ENCODE data around the gene ZNF19. TPM values are rescaled to one million over a fixed set of nuclear protein-coding genes. Genes with fewer than 3 reads are reported as not detected.

The ZNF19 gene
- total RNA-seq, 2 donors from 2014 or later: 3.6 to 5.9 TPM

GRCh38 chr16:71464231-71464630 lies 24.9 kb downstream of the ZNF19 start:
- no peaks in the 10 kb centered on the region for H3K9me3 ChIP-seq
- H3K4me1 ChIP-seq: peaks cover 3% of the 10 kb centered on the region
- TF ChIP-seq CTCF (IDR thresholded peaks at IDR 0.05) (no peak), POLR2A (IDR thresholded peaks at IDR 0.05) (no peak)
- ATAC-seq: no peak
- H3K4me3 ChIP-seq: no peak overlapping the region
- H3K27ac ChIP-seq: no peak overlapping the region
- 54 to 67% methylated on average over 1 of the region's 1 CpG for WGBS, 2 donors
- no peaks in the 10 kb centered on the region for H3K36me3 ChIP-seq (replicated peaks in 1 of 2; ENCODE audit: insufficient read depth in 1 of 2, low read depth in 2 of 2)
- intact Hi-C loops (cut with DNase I): loop anchor here (2.0 kb wide), 1 partner anchor 17 kb away; no protein-coding TSS in a partner anchor
- no peak for DNase-seq
- no peaks in the 10 kb centered on the region for H3K27me3 ChIP-seq

- H3K9me3 ChIP-seq: no peaks in the 10 kb centered on the region
- H3K36me3 ChIP-seq (replicated peaks in 1 of 2; ENCODE audit: insufficient read depth in 1 of 2, low read depth in 2 of 2): no peaks in the 10 kb centered on the region
- 0 to 4% methylated on average over 24 to 52 of the region's 52 CpGs for WGBS, 2 donors
- TF ChIP-seq CTCF (IDR thresholded peaks at IDR 0.05): peak in 1 of 7 experiments; percentile 5
- peak; percentile 41 to 80 (median 80) for TF ChIP-seq POLR2A (IDR thresholded peaks at IDR 0.05)
- intact Hi-C loops (cut with DNase I): no loop called here
- peak within 1 kb of the TSS; percentile 59 to 83 for H3K4me3 ChIP-seq
- DNase-seq (peak; percentile 84 to 89 (median 85)), ATAC-seq (peak; percentile 97)
- no peaks in the 10 kb centered on the region for H3K27me3 ChIP-seq
- H3K4me1 ChIP-seq: peaks cover 3% of the 10 kb centered on the region
- peak within 1 kb of the TSS; percentile 59 to 84 (median 81) for H3K27ac ChIP-seq
Measured at GRCh38 chr16:71461686-71462648, 27.2 kb downstream of the ZNF19 start, which contains the start of gene ZNF23. TSS of gene ZNF23 (minus strand) at chr16:71462247. CDS start at chr16:71456796, 5,451 bp downstream.

- H3K4me1 ChIP-seq: peaks cover 3% of the 10 kb centered on the region
- no peaks in the 10 kb centered on the region for H3K27me3 ChIP-seq
- H3K36me3 ChIP-seq (replicated peaks in 1 of 2; ENCODE audit: insufficient read depth in 1 of 2, low read depth in 2 of 2): no peaks in the 10 kb centered on the region
- no peak for TF ChIP-seq POLR2A (IDR thresholded peaks at IDR 0.05)
- TF ChIP-seq CTCF (IDR thresholded peaks at IDR 0.05): no peak
- 97 to 100% methylated on average over 1 of the region's 1 CpG for WGBS, 2 donors
- H3K9me3 ChIP-seq: no peaks in the 10 kb centered on the region
- H3K27ac ChIP-seq: no peak overlapping the region
- DNase-seq (no peak), ATAC-seq (no peak)
- intact Hi-C loops (cut with DNase I): no loop called here
- H3K4me3 ChIP-seq: no peak overlapping the region
Measured at GRCh38 chr16:71460941-71461340, 28.2 kb downstream of the ZNF19 start.

- no peaks in the 10 kb centered on the region for H3K27me3 ChIP-seq
Measured at GRCh38 chr16:71460236-71460635, 28.9 kb downstream of the ZNF19 start.

More at GRCh38 chr16:71460236-71460635, 28.9 kb downstream of the ZNF19 start:
- H3K4me3 ChIP-seq: no peak overlapping the region
- intact Hi-C loops (cut with DNase I): no loop called here
- ATAC-seq (no peak), DNase-seq (no peak)
- 73 to 81% methylated on average over 4 of the region's 4 CpGs for WGBS, 2 donors
- H3K9me3 ChIP-seq: no peaks in the 10 kb centered on the region
- H3K4me1 ChIP-seq: peaks cover 3% of the 10 kb centered on the region
- H3K36me3 ChIP-seq (replicated peaks in 1 of 2; ENCODE audit: insufficient read depth in 1 of 2, low read depth in 2 of 2): no peaks in the 10 kb centered on the region
- TF ChIP-seq CTCF (IDR thresholded peaks at IDR 0.05): no peak
- no peak for TF ChIP-seq POLR2A (IDR thresholded peaks at IDR 0.05)
- H3K27ac ChIP-seq: no peak overlapping the region

All from body of pancreas (tissue), 4 donors.